Measurements from ENCODE around the gene LSMEM2.

Gene LSMEM2

GRCh38 chr3:50278880-50279224 is at the start of gene LSMEM2:
Gene LSMEM2, plus strand, starts transcription at chr3:50279087. Its CDS starts 27 bp downstream, at chr3:50279114.
- H3K4me1 Mint-ChIP-seq: peaks cover 31% of the 10 kb centered on the region
- no peak within 1 kb of the TSS for H3K27ac Mint-ChIP-seq
- no peak for DNase-seq
- no peak for TF ChIP-seq CTCF (IDR thresholded peaks at IDR 0.05)
- no peaks in the 10 kb centered on the region for H3K9me3 Mint-ChIP-seq
- H3K4me3 Mint-ChIP-seq: no peak within 1 kb of the TSS
- no peaks in the 10 kb centered on the region for H3K36me3 Mint-ChIP-seq (ENCODE audit: low read depth)
- peaks cover 27% of the 10 kb centered on the region for H3K27me3 Mint-ChIP-seq (ENCODE audit: low read depth, poor library complexity)

- peaks cover 72% of the 10 kb centered on the region for H3K4me1 Mint-ChIP-seq
- DNase-seq: no peak
- no peaks in the 10 kb centered on the region for H3K36me3 Mint-ChIP-seq (ENCODE audit: low read depth)
- H3K4me3 Mint-ChIP-seq: peak overlapping the region; percentile 26
- peaks cover 27% of the 10 kb centered on the region for H3K27me3 Mint-ChIP-seq (ENCODE audit: low read depth, poor library complexity)
- no peaks in the 10 kb centered on the region for H3K9me3 Mint-ChIP-seq
- no peak for TF ChIP-seq CTCF (IDR thresholded peaks at IDR 0.05)
- H3K27ac Mint-ChIP-seq: no peak overlapping the region
Observed at GRCh38 chr3:50229490-50229889, 49.4 kb upstream of the LSMEM2 start.

- Mint-ChIP-seq H3K9me3 (no peaks in the 10 kb centered on the region), H3K4me1 (peaks cover 68% of the 10 kb centered on the region), H3K27ac (no peak overlapping the region), H3K36me3 (ENCODE audit: low read depth) (no peaks in the 10 kb centered on the region), H3K27me3 (ENCODE audit: low read depth, poor library complexity) (peaks cover 19% of the 10 kb centered on the region), H3K4me3 (no peak overlapping the region)
- TF ChIP-seq CTCF (IDR thresholded peaks at IDR 0.05): no peak
- no peak for DNase-seq
Observed at GRCh38 chr3:50230104-50230793, 48.6 kb upstream of the LSMEM2 start.

GRCh38 chr3:50230794-50231125 is 48.1 kb upstream of the LSMEM2 start:
- Mint-ChIP-seq H3K4me3 (no peak overlapping the region), H3K27me3 (ENCODE audit: low read depth, poor library complexity) (peaks cover 14% of the 10 kb centered on the region), H3K36me3 (ENCODE audit: low read depth) (no peaks in the 10 kb centered on the region), H3K4me1 (peaks cover 72% of the 10 kb centered on the region), H3K9me3 (no peaks in the 10 kb centered on the region), H3K27ac (no peak overlapping the region)
- no peak for TF ChIP-seq CTCF (IDR thresholded peaks at IDR 0.05)
- no peak for DNase-seq

- Mint-ChIP-seq H3K36me3 (ENCODE audit: low read depth) (no peaks in the 10 kb centered on the region), H3K4me3 (no peak overlapping the region), H3K27me3 (ENCODE audit: low read depth, poor library complexity) (peaks cover 8% of the 10 kb centered on the region), H3K9me3 (no peaks in the 10 kb centered on the region), H3K27ac (no peak overlapping the region), H3K4me1 (peaks cover 71% of the 10 kb centered on the region)
- no peak for TF ChIP-seq CTCF (IDR thresholded peaks at IDR 0.05)
- DNase-seq: no peak
Observed at GRCh38 chr3:50231581-50231980, 47.3 kb upstream of the LSMEM2 start.

GRCh38 chr3:50232303-50232702 is 46.6 kb upstream of the LSMEM2 start:
- Mint-ChIP-seq H3K36me3 (ENCODE audit: low read depth) (no peaks in the 10 kb centered on the region), H3K9me3 (no peaks in the 10 kb centered on the region), H3K4me1 (peaks cover 74% of the 10 kb centered on the region), H3K4me3 (no peak overlapping the region), H3K27ac (no peak overlapping the region), H3K27me3 (ENCODE audit: low read depth, poor library complexity) (peaks cover 3% of the 10 kb centered on the region)
- DNase-seq: no peak
- TF ChIP-seq CTCF (IDR thresholded peaks at IDR 0.05): no peak
